Measurements from ENCODE around the gene CDK6. TPM values are rescaled to one million over a fixed set of nuclear protein-coding genes. Genes with fewer than 3 reads are reported as not detected.

CDK6 gene
- total RNA-seq, 3 donors from 2014 or later (not counting 1 experiment from before 2014, with no cell fraction given) = 41.1 to 46.3 (median 45.1) TPM

DNA sequence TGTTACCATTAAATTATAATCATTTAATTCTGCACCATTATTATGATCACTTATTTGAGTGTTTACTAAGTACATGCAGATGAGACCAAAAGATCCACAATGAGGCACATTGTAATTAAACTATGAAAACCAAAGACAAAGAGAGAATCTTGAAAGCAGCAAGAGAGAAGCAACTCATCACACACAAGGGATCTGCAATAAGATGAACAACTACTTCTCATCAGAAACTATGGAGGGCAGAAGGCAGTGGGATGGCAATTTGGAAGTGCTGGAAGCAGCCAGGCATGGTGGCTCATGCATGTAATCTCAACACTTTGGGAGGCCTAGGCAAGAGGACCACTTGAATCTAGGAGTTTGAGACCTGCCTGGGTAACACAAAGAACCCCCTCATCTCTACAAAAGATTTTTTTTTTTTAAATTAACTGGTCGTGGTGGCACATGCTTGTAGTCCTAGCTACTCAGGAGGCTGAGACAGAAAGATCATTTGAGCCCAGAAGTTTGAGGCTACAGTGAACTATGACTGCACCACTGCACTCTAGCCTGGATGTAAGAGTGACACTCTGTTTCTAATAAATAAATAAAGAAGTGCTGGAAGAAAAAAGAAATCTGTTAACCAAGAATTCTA, 47.7 kb downstream of the CDK6 start:
- H3K4me3 ChIP-seq (ENCODE audit: low read length) = no peak overlapping the region
- 100% methylated on average over 1 of the region's 1 CpG for WGBS (ENCODE audit: insufficient coverage)
- H3K27me3 ChIP-seq (ENCODE audit: control insufficient read depth, insufficient read depth, low read length) = no peaks in the 10 kb centered on the region
- intact Hi-C loops (cut with micrococcal nuclease) = no loop called here
- TF ChIP-seq, protein P1, sequence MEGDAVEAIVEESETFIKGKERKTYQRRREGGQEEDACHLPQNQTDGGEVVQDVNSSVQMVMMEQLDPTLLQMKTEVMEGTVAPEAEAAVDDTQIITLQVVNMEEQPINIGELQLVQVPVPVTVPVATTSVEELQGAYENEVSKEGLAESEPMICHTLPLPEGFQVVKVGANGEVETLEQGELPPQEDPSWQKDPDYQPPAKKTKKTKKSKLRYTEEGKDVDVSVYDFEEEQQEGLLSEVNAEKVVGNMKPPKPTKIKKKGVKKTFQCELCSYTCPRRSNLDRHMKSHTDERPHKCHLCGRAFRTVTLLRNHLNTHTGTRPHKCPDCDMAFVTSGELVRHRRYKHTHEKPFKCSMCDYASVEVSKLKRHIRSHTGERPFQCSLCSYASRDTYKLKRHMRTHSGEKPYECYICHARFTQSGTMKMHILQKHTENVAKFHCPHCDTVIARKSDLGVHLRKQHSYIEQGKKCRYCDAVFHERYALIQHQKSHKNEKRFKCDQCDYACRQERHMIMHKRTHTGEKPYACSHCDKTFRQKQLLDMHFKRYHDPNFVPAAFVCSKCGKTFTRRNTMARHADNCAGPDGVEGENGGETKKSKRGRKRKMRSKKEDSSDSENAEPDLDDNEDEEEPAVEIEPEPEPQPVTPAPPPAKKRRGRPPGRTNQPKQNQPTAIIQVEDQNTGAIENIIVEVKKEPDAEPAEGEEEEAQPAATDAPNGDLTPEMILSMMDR (IDR thresholded peaks at IDR 0.05) = no peak
- ATAC-seq (no peak), DNase-seq (no peak)
- no peaks in the 10 kb centered on the region for H3K36me3 ChIP-seq (ENCODE audit: control insufficient read depth, insufficient read depth, low read length)
- H3K27me3 Mint-ChIP-seq (ENCODE audit: low read depth in 2 of 2) = no peaks in the 10 kb centered on the region
- no peak overlapping the region for H3K27ac Mint-ChIP-seq
- H3K36me3 Mint-ChIP-seq = no peaks in the 10 kb centered on the region
- H3K4me3 Mint-ChIP-seq = no peak overlapping the region
- H3K4me1 ChIP-seq (ENCODE audit: control insufficient read depth, insufficient read depth, low read length) = no peaks in the 10 kb centered on the region
- peaks cover 3% of the 10 kb centered on the region in 2 donors for H3K9me3 Mint-ChIP-seq
- peaks cover 5% of the 10 kb centered on the region for H3K9me3 ChIP-seq (ENCODE audit: control insufficient read depth, insufficient read depth, low read length)
- no peak overlapping the region for H3K27ac ChIP-seq (ENCODE audit: low read length)
- H3K4me1 Mint-ChIP-seq = peaks cover 40 to 51% of the 10 kb centered on the region in 2 donors

DNA sequence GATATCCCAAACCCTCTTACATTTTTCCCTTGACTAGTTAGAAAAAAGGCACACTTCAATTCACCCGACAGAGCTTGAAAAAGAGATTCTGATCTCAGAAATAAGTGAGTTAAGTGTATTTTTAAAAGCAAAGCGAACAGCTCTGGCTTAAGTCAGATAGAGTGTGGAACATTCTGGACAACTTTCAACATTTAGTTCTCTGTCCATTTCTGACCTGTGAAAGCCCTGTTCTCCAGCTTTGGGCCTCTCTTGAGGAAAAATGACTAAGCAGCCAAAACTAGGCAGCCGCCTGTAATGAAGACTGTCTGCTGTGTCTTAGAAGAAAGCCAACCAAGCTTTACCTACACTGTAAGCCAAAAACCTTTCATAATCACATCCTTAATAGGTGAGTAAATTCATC, 50.5 kb downstream of the CDK6 start:
- TF ChIP-seq, protein P1 (IDR thresholded peaks at IDR 0.05) = no peak
- peaks cover 47 to 53% of the 10 kb centered on the region in 2 donors for H3K4me1 Mint-ChIP-seq
- Histone ChIP-seq H3K4me3 (ENCODE audit: low read length) (no peak overlapping the region), H3K4me1 (ENCODE audit: control insufficient read depth, insufficient read depth, low read length) (no peaks in the 10 kb centered on the region), H3K36me3 (ENCODE audit: control insufficient read depth, insufficient read depth, low read length) (no peaks in the 10 kb centered on the region), H3K27me3 (ENCODE audit: control insufficient read depth, insufficient read depth, low read length) (no peaks in the 10 kb centered on the region), H3K27ac (ENCODE audit: low read length) (no peak overlapping the region), H3K9me3 (ENCODE audit: control insufficient read depth, insufficient read depth, low read length) (peaks cover 5% of the 10 kb centered on the region)
- intact Hi-C loops (cut with micrococcal nuclease) = no loop called here
- peaks cover 3% of the 10 kb centered on the region in 2 donors for H3K9me3 Mint-ChIP-seq
- ATAC-seq (no peak), DNase-seq (no peak)
- H3K27ac Mint-ChIP-seq = no peak overlapping the region
- H3K4me3 Mint-ChIP-seq = no peak overlapping the region
- WGBS (ENCODE audit: insufficient coverage) = 94% methylated on average over 2 of the region's 3 CpGs
- H3K36me3 Mint-ChIP-seq = no peaks in the 10 kb centered on the region
- no peaks in the 10 kb centered on the region for H3K27me3 Mint-ChIP-seq (ENCODE audit: low read depth in 2 of 2)

DNA sequence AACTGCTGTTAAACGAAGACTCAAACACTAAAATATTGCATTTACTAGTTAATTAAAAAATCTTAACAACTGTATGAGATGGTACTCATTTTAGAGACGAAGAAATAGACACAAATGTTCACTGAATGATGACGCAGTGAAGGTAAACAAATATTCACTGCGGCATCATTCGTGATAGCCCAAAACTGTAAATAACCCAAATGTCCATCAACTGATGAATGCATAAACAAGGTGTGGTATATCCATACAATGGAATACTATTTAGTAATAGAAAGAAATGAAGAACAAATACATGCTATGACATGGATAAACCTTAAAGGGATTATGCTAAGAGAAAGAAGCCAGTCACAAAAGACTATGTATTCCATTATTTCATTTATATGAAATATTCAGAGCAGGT, 51.4 kb downstream of the CDK6 start:
- intact Hi-C loops (cut with micrococcal nuclease) = no loop called here
- Histone ChIP-seq H3K27ac (ENCODE audit: low read length) (no peak overlapping the region), H3K27me3 (ENCODE audit: control insufficient read depth, insufficient read depth, low read length) (no peaks in the 10 kb centered on the region), H3K4me1 (ENCODE audit: control insufficient read depth, insufficient read depth, low read length) (no peaks in the 10 kb centered on the region), H3K9me3 (ENCODE audit: control insufficient read depth, insufficient read depth, low read length) (peaks cover 5% of the 10 kb centered on the region), H3K36me3 (ENCODE audit: control insufficient read depth, insufficient read depth, low read length) (no peaks in the 10 kb centered on the region), H3K4me3 (ENCODE audit: low read length) (no peak overlapping the region)
- H3K27ac Mint-ChIP-seq = no peak overlapping the region
- H3K4me1 Mint-ChIP-seq = peaks cover 41 to 45% of the 10 kb centered on the region in 2 donors
- 96% methylated on average over 4 of the region's 5 CpGs for WGBS (ENCODE audit: insufficient coverage)
- ATAC-seq = no peak
- H3K4me3 Mint-ChIP-seq = no peak overlapping the region
- no peaks in the 10 kb centered on the region for H3K27me3 Mint-ChIP-seq (ENCODE audit: low read depth in 2 of 2)
- DNase-seq = no peak
- H3K36me3 Mint-ChIP-seq = no peaks in the 10 kb centered on the region
- TF ChIP-seq, protein P1 (IDR thresholded peaks at IDR 0.05) = no peak
- peaks cover 3% of the 10 kb centered on the region in 2 donors for H3K9me3 Mint-ChIP-seq
